GM19023 (cell line): ENCODE results near the gene SPATS2L.

Experiments
- ATAC-seq: cut with Tn5 transposase; IDR thresholded peaks from one replicate; pipeline ENCODE4 v1.9.1; 2021; ENCODE audit warnings: mild to moderate bottlenecking, moderate library complexity; ENCODE audit not compliant: unreplicated experiment

The SPATS2L gene

DNA sequence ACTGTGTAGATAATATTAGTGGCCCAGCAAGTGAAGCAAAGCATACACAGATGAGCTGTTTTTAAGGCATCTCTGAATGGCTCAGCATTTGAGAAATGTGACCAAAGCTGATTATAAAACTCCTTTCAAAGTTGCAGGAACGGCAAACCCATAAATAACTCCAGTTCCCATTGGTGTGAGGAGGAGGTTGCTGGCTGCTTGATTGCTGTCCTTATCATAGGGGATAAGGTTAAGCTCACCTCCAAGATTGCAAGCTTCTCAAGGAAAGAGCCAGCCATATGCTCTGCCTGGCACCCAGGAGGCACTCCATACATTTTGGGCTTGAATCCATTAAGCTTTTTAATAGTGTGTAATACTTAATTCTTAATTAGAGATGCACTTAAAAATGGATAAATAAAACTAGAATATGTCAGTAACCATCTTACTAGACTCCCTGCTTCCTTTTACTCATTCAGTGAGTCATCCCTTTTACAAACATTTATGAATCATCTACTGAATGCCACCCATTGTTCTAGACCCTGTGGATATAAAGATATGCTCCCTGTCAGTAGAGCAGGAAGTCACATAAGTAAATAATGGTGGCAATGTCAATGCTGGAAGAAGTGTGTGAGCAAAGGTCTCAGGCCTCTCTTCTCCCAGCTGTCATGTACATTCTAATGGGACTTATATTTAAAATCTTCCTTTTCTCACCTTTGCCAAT lies 99.3 kb downstream of the SPATS2L start:
- ATAC-seq: no peak

DNA sequence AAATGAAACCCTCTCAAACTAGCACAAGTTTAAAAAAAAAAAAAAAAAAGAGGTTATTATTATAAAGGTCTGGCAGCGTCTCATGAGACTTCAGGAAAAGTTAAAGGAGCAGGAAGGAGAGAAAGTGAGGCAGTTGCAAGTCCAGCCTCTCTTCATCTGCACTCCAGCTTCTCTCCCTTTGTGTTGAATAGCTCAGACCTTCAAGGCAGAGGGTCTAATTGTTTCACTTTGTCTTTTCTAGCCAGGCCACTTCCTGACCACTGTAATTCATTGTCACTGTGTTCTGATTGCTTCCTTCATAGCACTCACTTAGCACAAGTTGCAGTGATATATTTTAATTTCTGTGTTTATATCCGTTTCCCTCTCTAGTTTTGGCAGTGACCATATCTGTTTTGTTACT lies 99.9 kb downstream of the SPATS2L start:
- no peak for ATAC-seq

DNA sequence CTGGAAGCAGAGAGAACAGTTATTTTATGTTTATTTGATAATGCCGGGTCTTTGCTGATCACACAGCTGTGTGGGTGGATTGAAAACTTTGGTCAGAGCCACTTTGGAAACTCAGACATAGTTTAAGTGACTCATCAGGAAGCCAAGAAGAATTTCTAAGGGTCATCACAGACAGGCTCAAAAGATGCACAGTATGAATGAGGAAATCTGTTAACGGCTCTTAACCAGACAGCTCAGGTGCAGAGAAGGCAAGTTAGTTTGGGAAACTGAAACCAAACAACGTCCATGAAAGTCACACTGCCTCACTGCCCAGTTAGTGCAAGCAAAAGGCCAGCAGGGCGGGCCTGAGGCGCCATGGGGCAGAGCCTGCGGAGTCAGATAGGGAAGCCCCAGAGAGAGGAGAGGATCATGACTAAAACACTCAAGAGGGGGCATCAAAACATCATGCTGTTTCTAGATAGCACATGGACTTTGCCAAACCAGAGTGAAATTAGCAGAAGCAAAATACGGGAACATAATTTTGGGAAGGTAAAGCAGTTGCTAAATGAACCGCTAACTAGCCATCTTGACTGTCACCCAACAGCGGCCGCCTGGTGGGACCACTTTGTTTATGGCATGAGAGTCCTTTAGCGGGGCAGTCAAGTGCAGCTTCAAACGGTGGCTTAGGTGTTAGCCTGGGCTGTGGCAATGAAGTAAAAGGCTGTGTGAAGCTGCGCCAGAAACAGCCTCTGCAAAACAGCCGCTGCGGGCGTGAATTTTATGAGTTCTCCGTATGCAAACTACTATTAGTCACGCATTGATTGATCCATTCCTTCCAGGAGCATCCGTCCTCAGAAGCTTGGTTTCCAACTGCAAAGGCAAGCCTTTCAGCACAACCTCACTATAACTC lies 102.2 kb downstream of the SPATS2L start:
- ATAC-seq: no peak

DNA sequence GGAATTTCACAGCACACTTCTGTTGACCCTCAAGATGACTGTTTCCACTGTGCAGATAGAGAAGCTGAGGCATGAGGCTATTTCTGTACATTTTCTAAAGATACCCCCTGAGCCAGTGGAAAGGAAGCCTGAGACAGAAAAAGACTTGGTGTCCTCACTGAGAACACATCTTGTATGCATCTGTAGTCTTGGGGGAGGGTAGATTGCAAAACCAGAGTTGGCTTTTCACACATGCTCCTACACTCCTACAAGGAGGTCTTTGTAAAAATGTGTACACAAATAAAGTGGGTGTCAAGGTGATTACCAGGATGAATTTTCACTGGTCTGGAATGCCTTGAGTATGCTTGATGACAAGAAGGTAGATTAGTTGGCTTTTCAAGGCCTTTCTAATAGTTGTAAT lies 105.3 kb downstream of the SPATS2L start:
- ATAC-seq: no peak

DNA sequence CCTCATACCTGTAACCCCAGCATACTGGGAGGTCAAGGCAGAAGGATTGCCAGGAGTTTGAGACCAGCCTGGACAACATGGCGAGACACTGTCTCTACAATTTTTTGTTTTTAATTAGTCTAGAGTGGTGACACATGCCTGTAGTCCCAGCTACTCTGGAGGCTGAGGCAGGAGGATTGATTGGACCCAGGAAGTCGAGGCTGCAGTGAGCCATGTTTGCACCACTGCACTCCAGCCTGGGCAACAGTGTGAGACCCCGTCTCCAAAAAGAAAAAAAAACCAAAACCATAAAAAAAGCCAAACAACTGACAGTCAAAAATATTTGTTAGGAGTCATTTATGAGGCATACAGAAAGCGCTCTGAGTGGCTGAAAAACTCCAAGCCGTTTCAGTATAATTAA lies 107.9 kb downstream of the SPATS2L start:
- ATAC-seq: no peak

DNA sequence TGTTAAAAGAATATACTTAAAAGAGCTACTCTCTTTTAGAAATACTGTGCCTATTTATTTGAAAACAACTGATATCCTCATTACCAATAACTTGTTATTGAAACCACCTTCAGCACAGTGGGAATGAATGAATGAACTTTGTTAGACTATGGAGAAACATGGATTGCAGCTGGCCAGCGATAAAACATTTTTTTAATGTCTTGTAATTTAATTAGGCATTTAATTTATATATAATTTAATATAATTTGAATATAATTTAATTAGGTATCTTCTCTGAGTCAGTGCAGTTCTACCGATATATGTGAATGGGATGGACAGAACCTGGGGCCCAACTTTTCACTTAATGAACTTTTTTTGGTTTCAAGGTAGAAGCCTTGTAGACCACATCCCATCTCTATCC lies 109.0 kb downstream of the SPATS2L start:
- ATAC-seq: no peak

DNA sequence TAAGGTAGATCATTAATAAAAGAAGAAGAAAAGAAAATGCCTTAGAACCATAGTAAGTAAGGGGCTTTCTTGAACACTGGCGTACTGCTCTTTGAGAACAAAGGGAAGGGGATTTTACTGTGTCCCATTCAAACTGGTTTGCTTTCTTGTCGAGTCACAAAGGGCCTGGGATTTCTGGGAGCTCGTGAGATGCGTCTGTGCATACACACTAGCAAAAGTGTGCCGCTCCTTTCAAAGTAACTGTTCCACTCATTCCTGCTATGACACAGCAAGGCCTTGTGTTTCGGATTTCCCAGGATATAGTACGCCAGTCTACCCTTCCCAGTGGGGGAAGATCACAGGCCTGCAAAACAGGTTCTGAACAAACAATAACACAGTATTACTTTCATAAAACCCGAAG lies 110.4 kb downstream of the SPATS2L start:
- ATAC-seq: no peak

DNA sequence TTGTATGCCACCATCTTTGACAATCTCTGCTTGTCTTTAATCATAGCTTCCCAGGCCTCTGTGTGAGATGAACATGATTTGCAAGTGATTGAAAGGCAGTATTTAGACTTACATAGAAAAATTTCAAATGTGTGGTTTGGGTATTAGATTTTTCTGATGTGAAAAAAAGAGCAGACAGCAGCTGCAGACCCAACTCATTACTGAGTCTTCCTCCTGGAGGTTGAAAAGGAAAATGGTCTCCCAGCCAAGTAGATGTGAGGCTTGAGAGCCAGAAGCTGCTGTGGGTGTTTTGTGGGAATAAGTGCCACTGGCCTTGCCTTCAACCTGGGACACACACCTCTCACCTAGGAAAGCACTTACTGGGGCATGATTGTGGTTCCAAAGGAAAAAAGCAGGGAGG lies 110.9 kb downstream of the SPATS2L start:
- no peak for ATAC-seq

DNA sequence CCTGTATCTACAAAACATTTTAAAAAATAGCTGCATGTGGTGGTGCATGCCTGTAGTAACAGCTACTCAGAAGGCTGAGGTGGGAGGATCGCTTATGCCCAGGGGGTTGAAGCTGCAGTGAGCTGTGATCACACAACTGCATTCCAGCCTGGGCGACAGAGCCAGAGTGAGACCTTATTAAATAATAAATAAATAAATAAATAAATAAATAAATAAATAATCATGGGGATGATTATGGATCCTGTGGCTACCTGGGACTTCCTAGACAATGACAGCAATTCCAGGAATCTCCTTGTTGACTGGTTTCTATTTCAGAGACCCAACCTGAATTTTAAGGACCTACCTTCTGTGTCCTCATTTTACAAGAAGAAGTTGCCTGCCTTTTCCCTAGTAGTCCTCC lies 111.9 kb downstream of the SPATS2L start:
- ATAC-seq: no peak

DNA sequence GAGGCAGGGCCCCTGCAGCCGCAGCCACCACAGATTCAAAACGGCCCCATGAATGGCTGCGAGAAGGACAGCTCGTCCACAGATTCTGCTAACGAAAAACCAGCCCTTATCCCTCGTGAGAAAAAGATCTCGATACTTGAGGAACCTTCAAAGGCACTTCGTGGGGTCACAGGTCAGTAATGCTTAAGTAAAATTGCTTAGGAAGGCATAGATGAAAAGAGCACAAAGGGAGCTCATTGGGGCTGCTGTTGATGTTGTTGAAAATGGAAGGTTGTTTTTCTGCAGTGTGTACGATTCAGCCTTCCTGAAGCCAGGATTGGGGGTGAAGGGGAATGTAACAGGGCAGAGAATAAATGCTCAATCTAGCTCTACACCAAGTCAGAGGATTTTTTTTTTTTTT lies 112.8 kb downstream of the SPATS2L start:
- ATAC-seq: no peak

DNA sequence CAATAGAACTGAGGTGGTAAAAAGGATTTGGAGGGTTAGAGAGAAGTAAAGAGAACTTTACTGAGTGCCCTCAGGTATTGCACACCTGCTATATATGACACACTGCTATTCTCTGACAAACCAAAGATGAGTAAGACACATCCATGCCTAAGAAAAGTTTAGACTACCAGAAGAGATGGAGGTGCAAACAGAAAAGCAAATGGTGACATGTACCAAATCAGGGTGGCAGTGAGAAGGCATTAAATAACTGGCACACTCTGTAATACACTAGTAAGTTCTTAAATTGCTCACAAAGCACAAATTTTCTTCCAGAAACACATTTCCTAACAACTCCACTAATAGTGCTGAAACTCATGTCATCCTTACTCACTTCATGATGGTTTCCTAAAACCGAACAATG lies 114.8 kb downstream of the SPATS2L start:
- no peak for ATAC-seq

DNA sequence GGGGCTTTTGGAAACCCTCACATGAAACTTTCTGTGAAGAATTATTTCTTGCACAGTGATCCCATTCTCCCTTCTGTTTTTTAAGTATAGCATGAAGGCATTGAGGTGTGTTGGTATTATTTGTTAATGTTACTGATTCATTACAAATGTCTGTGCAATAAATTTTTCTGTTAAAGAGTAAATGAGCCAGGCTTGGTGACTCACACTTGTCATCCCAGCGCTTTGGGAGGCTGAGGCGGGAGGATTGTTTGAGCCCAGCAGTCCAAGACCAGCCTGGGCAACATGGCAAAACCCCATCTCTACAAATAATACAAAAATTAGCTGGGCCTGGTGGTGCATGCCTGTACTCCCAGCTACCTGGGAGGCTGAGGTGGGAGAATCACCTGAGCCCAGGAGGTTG lies 115.6 kb downstream of the SPATS2L start:
- no peak for ATAC-seq

DNA sequence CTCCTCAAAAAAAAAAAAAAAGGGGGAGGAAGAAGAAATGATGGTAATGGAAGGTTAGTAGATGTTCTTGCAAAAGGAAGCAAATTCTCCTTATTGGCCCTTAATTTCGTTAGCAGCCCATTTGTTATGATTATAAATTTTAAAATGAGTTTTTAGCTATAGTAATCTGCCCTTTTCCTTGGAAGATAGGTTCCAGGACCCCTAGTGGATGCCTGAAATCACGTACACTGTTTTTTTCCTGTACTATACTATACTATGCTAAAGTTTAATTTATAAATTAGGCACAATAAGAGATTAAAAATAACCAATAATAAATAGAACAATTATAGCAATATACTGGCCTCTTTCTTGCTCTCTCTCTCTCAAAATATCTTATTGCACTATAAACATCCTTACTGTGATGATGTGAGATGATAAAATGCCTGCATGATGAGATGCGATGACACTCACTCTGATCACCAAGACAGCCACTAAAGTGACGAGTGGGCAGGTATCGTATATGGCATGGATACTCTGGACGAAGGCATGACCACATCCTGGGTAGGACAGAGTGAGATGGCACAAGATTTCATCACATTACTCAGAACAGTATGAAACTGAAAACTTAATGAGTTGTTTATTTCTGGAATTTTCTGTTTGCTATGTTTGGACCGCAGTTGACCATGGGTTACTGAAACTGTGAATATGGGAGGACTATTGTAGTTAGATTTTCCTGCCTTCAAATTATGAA lies 116.2 kb downstream of the SPATS2L start:
- no peak for ATAC-seq

DNA sequence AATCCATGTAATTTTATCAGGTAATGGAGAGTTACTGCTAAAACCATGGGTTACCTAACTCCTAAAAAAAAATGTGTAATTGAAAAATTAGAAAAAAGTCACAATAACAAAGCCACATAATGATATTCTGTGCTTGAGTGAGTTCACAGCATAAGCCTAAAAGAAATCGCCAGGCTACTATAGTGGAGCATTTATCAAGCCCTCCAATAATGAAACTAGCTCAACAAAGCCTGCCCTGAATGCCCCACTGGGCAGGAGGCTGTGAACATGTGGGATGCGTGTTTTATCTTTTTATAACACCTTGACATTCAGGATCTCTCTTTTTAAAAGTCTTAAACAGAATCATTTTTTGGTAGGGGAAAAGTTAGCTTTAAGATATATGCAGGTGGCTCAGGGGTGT lies 117.0 kb downstream of the SPATS2L start:
- no peak for ATAC-seq

DNA sequence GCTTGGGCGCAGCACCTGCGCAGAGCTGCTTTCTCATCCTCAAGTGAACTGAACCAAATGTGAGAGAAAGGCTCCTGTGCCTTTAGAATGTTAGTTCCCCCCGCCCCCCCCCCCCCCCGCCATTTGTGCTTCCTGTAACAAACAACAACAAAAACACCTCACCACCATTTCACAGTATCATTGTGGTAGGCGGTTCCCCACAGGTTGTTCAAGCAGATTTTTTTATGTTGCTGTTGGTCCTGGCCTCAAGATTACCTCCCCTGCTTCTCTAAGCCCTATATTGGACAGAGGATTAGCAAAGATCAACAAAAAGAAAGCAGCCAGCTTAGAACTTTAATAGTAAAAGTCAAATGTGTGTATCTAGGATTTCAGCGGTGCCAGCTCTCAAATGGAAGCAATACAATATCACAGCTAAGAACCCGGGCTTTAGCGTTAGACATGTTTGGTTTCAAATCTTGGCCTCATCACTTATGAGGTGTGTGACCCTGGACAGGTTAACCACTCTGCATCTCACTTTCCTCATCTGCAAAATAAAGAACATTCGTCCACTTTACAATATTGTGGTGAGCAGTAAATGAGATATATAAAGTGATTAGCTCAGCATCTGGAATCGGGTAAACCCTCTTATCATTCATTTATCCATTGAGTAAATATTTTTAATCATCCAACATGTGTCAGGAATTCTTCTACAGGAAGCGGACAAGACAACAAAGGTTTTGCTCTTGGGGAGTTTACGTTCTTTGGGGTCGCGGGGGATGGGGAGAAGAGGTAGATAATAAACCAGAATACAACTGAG lies 118.7 kb downstream of the SPATS2L start:
- no peak for ATAC-seq

DNA sequence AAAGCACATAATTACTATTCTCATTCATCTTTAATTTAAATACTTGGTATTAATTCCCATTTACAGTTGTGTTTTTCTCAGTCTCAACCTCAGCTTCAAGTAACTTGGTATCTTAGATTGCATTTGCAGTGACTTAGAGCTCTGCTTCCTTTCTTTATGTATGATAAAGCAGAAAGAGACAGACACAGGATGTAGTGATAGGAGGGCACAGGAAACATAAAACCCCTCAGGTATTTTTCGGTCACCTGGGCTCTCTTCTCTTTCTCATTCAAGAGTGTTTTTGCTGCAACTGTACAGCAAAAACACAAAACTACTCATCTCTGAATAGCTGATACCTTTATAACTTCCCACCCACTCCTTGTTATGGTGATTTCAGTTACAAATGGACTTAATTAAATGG lies 120.3 kb downstream of the SPATS2L start:
- no peak for ATAC-seq

DNA sequence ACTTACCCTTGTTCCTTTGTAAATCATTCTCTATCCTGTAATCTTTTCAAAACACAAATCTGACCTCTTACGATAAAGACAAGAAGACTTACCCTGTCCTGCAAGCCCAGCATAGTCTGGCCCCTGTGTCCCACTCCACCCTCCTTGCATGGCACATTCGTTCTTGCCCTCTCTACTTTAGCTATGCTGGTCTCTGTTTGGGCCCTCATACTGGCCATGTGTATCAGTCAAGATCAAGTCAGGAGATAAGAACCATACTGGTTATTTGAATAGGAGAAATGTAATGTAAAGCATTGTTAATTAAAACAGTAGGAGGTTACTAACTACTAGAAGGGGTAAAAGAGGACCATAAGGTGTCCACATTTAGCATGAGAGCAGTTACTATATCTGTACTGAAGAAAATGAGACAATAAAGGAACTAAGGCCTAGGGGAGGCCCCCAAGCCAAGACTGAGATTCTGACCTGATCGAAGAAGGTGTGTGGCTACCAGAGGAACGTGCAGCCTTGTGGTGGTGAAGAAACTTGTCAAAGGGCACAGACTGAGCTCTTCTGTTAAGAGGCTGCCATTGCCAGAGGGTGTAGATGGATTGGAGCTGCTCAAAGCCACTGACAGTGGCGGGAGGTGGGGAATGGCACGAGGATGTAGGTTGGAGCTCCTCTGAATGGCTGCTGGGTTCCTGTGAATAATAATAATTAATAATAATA lies 122.6 kb downstream of the SPATS2L start:
- peak; percentile 82 for ATAC-seq

DNA sequence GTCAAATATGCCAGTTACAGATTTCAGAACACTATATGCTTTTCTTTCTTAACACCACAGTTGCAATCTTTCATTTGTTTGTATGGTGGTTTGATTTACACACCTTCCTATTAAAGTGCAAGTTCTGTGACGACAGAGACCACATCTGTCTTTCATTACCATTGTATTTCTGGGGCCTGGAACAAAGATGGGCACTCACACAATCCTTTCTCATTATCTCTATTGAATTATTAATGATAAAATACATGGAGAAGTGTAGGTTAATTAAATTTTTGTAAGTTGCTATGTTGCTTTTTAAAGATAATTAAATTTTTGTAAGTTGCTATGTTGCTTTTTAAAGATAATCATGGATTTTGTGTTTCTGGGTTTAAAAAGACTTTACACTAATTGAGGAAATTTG lies 123.5 kb downstream of the SPATS2L start:
- no peak for ATAC-seq

DNA sequence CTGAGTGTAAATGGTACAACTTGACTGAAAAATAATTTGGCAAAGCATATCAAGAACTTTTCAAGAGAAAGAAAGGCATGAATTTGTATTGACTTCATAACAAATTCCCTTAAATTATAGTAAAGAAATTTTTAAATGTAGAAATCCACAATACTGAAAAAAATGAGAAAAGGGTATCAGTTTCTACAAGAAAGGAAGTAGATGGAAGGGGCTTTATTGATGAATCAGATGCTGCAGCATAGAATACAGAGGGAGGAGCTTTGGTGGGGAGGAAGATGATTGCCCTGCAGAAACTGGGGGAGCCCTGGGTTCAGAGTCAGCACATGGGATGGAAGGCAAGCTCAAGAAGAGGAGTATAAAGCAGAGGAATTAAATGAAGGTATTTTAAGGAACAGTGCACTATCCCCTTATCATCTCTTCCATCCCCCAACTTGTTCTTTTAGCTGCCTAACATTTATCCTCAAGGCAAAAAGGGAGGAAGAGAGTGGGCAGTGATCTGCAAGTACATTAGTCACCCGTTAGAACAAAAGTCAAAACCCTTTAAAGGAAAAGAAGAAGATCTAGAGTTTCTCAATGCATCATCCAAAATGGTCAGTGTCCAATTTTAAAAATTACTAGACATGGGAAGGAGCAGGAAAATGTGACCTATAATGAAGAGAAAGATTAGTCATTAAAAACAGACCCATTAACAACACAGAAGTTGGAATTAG lies 125.7 kb downstream of the SPATS2L start:
- ATAC-seq: no peak

DNA sequence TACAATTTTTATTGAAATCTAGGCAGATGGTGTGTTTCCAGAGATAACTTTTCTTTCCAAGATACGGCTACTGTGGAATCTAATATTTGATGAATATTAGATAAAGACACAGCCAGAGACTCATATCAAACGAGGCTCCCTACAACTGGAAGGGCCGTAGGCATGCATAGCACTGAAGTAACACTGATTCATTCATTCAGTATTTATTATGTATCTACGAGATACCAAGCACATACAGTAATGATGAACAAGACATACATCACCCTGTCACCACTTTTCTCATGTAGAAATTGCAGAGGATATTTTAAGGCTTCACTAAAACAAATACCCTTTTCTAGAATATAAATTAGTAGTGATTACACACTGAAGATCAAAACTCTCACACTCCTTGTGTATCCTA lies 128.9 kb downstream of the SPATS2L start:
- no peak for ATAC-seq
